Adipose tissue (tissue), 3 donors: ENCODE results near the gene OST4. TPM values are rescaled to one million over a fixed set of nuclear protein-coding genes. Genes with fewer than 3 reads are reported as not detected.

ENCODE experiments used
- H3K27ac ChIP-seq: one replicate; pipeline ENCODE4 v1.5.1; 2013; ENCODE audit warnings: low read depth, low read length
- WGBS, 3 donors: extraction: QIAGEN DNeasy Blood & Tissue Kit; methylation state at CpG; one replicate each; pipeline ENCODE4 v1.1.7; 2013; 5-methylcytosine and 5-hydroxymethylcytosine counted together
- polyA plus RNA-seq, 3 donors: library from polyadenylated mRNA; stranded (reverse); fragments of 200-250 nt; gene quantifications; one replicate each; pipeline ENCODE4 v1.2.3, GENCODE V29; 2013
- donor health status: healthy with polysubstance abuse.
- donor health status: Bipolar disorder and iron deficiency.
- donor health status: healthy.

OST4 gene
- polyA plus RNA-seq, 3 donors, result 219 to 750 (median 448) TPM

GRCh38 chr2:27094353-27094984 lies 23.0 kb upstream of the OST4 start:
- no peak overlapping the region for H3K27ac ChIP-seq
- WGBS, 3 donors, result 92 to 94% (median 93%) methylated on average over 24 of the region's 24 CpGs

GRCh38 chr2:27093430-27094352 lies 22.2 kb upstream of the OST4 start:
- 75 to 91% (median 91%) methylated on average over 6 of the region's 6 CpGs for WGBS, 3 donors
- no peak overlapping the region for H3K27ac ChIP-seq

GRCh38 chr2:27092696-27093429 lies 21.4 kb upstream of the OST4 start:
- WGBS, 3 donors, result 45 to 78% (median 74%) methylated on average over 10 of the region's 10 CpGs
- no peak overlapping the region for H3K27ac ChIP-seq

GRCh38 chr2:27091746-27092695 lies 20.6 kb upstream of the OST4 start:
- WGBS, 3 donors, result 75 to 82% (median 78%) methylated on average over 25 of the region's 25 CpGs
- no peak overlapping the region for H3K27ac ChIP-seq

- 88 to 93% (median 93%) methylated on average over 14 of the region's 14 CpGs for WGBS, 3 donors
- H3K27ac ChIP-seq, result no peak overlapping the region
These were observed 17.9 kb upstream of the OST4 start for GRCh38 chr2:27089111-27089954.

GRCh38 chr2:27088634-27089033 lies 17.2 kb upstream of the OST4 start:
- no peak overlapping the region for H3K27ac ChIP-seq
- WGBS, 3 donors, result 90 to 94% (median 92%) methylated on average over 6 of the region's 6 CpGs

GRCh38 chr2:27087823-27088410 lies 16.5 kb upstream of the OST4 start:
- WGBS, 3 donors, result 83 to 90% (median 89%) methylated on average over 5 of the region's 5 CpGs
- H3K27ac ChIP-seq, result no peak overlapping the region

GRCh38 chr2:27086724-27087593 lies 15.5 kb upstream of the OST4 start, which contains the start of gene KHK:
TSS of gene KHK (plus strand) at chr2:27086772. CDS start at chr2:27087260, 488 bp downstream.
- WGBS, 3 donors, result 4 to 14% (median 13%) methylated on average over 51 to 54 of the region's 54 CpGs
- no peak within 1 kb of the TSS for H3K27ac ChIP-seq

GRCh38 chr2:27086090-27086723 lies 14.8 kb upstream of the OST4 start:
- no peak overlapping the region for H3K27ac ChIP-seq
- WGBS, 3 donors, result 0 to 1% (median 1%) methylated on average over 55 to 78 of the region's 81 CpGs

GRCh38 chr2:27085673-27086089 lies 14.2 kb upstream of the OST4 start:
- no peak overlapping the region for H3K27ac ChIP-seq
- WGBS, 3 donors, result 1 to 2% (median 2%) methylated on average over 29 to 38 of the region's 38 CpGs

GRCh38 chr2:27085062-27085672 lies 13.7 kb upstream of the OST4 start:
- H3K27ac ChIP-seq, result no peak overlapping the region
- WGBS, 3 donors, result 53 to 63% (median 62%) methylated on average over 10 of the region's 10 CpGs

GRCh38 chr2:27084297-27085061 lies 13.0 kb upstream of the OST4 start:
- no peak overlapping the region for H3K27ac ChIP-seq
- WGBS, 3 donors, result 84 to 88% (median 87%) methylated on average over 6 of the region's 6 CpGs

- WGBS, 3 donors, result 86 to 94% (median 94%) methylated on average over 19 to 20 of the region's 20 CpGs
- H3K27ac ChIP-seq, result no peak overlapping the region
These were observed 12.2 kb upstream of the OST4 start for GRCh38 chr2:27083410-27084296.
